K562 (cell line): ENCODE measurements around the gene PNPLA2. TPM values are rescaled to one million over a fixed set of nuclear protein-coding genes. Genes with fewer than 3 reads are reported as not detected.

Experiments
- BCL6 ChIP-seq: fragments of 250-450 bp; sonication (Bioruptor Pico); IDR thresholded peaks from 2 replicates; pipeline ENCODE4 v1.4.0; 2020
- CHCHD3 ChIP-seq: fragments of 250-450 bp; sonication (Bioruptor Pico); IDR thresholded peaks from 2 replicates; pipeline ENCODE4 v2.1.2; 2022; ENCODE audit warnings: mild to moderate bottlenecking
- CTBP1 ChIP-seq: fragments of 450-650 bp; IDR thresholded peaks from 2 replicates; pipeline ENCODE4 v1.6.1; 2016; ENCODE audit warnings: borderline replicate concordance
- EWSR1 ChIP-seq: fragments of 450-650 bp; IDR thresholded peaks from 2 replicates; pipeline ENCODE4 v1.6.1; 2018; ENCODE audit warnings: borderline replicate concordance, mild to moderate bottlenecking, low read depth, moderate library complexity; ENCODE audit not compliant: partially characterized antibody
- FOSL1 ChIP-seq: fragments of 200-800 bp; sonication (Bioruptor generic); conservative IDR thresholded peaks from 2 replicates; pipeline ENCODE4 v1.6.1; 2016; ENCODE audit warnings: missing genetic modification characterization, missing compliant biosample characterization
- FOXK2 ChIP-seq, 2 experiments: fragments of 450-650 bp; IDR thresholded peaks in 1 of 2; conservative IDR thresholded peaks in 1 of 2; 2 replicates each; pipeline ENCODE4 v1.6.1; 2016; ENCODE audit warnings: low read depth in 2 of 2, mild to moderate bottlenecking in 1 of 2
- HMGN3 ChIP-seq: IDR thresholded peaks from 2 replicates; pipeline ENCODE4 v1.6.1; 2011; ENCODE audit warnings: borderline replicate concordance, low read depth, mild to moderate bottlenecking, mixed read lengths, low read length; ENCODE audit not compliant: insufficient read length; ENCODE audit errors: extremely low read depth
- PPARD ChIP-seq: fragments of 250-450 bp; sonication (Bioruptor Pico); IDR thresholded peaks from 2 replicates; pipeline ENCODE4 v1.8.0; 2022; ENCODE audit warnings: inconsistent platforms, mild to moderate bottlenecking, moderate library complexity
- RBBP5 ChIP-seq: fragments of 200-600 bp; sonication (generic); IDR thresholded peaks from 2 replicates; pipeline ENCODE4 v1.6.1; 2012; ENCODE audit warnings: borderline replicate concordance, mild to moderate bottlenecking, low read length, control low read depth, inconsistent platforms; ENCODE audit not compliant: insufficient read depth, poor library complexity, severe bottlenecking
- RFX5 ChIP-seq: IDR thresholded peaks from 2 replicates; pipeline ENCODE4 v1.6.1; 2011; ENCODE audit warnings: low read depth, mild to moderate bottlenecking, improper control_type of control experiment, low read length
- SNRNP70 ChIP-seq: fragments of 200-400 bp; formaldehyde crosslinking; optimal IDR thresholded peaks from 2 replicates; pipeline ENCODE3; 2017; ENCODE audit warnings: low read depth, low read length
- TEAD4 ChIP-seq, 2 experiments: sonication (generic) in 1 of 2; formaldehyde crosslinking in 1 of 2; IDR thresholded peaks; 2 replicates each; pipeline versions ENCODE4 v1.6.1 to v1.8.0; 2012 to 2022; ENCODE audit warnings: borderline replicate concordance in 1 of 2, inconsistent platforms in 1 of 2, low read length in 1 of 2, mild to moderate bottlenecking in 1 of 2, missing genetic modification reagents in 1 of 2
- ZNF175 ChIP-seq: fragments of 200-800 bp; sonication (Bioruptor generic); IDR thresholded peaks from 2 replicates; pipeline ENCODE4 v1.6.1; 2016; ENCODE audit warnings: low read depth, mild to moderate bottlenecking, missing genetic modification characterization, missing compliant biosample characterization
- ZNF212 ChIP-seq: fragments of 450-650 bp; formaldehyde crosslinking; IDR thresholded peaks from 2 replicates; pipeline ENCODE4 v1.4.0; 2020; ENCODE audit warnings: mild to moderate bottlenecking
- polyA plus RNA-seq, 8 experiments: library from polyadenylated mRNA; depleted of rRNA in 4 of 8; stranded (reverse) in 5 of 8; unstranded in 3 of 8; fragments of >200 nt; fragmentation: Nextera tagmentation in 2 of 8; fragmentation: Illumina TruSeq in 1 of 8; extraction: Ambion mirVana in 2 of 8; extraction: Trizol in 1 of 8; gene quantifications; 2 replicates each; pipeline versions ENCODE4 v1.2.1 to v1.2.3, GENCODE V29; 2011 to 2014; ENCODE audit warnings: inconsistent platforms in 1 of 8, missing spikeins in 1 of 8
- total RNA-seq, 7 experiments: library from RNA; depleted of rRNA in 6 of 7; stranded (reverse); fragments of >200 nt in 6 of 7; fragmentation: Illumina TruSeq in 2 of 7; extraction: Trizol in 2 of 7; gene quantifications; 2 replicates each; pipeline versions ENCODE4 v1.2.1 to v1.2.3, GENCODE V29; 2011 to 2021; ENCODE audit warnings: low replicate concordance in 1 of 7
- TF ChIP-seq, protein P1 (sequence below): sonication (generic); formaldehyde crosslinking; IDR thresholded peaks from 2 replicates; pipeline ENCODE4 v1.8.0; 2023; ENCODE audit warnings: missing genetic modification reagents, mild to moderate bottlenecking, borderline replicate concordance
- TF ChIP-seq, protein P2 (sequence below): IDR thresholded peaks from 2 replicates; pipeline ENCODE4 v1.6.1; 2016; ENCODE audit warnings: missing genetic modification characterization, missing compliant biosample characterization
- TF ChIP-seq, protein P3 (sequence below), 2 experiments: fragments of 250-450 bp in 1 of 2; fragments of 450-650 bp in 1 of 2; sonication (Bioruptor Pico) in 1 of 2; IDR thresholded peaks; 2 replicates each; pipeline versions ENCODE4 v1.6.1 to v1.8.0; 2016 to 2021; ENCODE audit warnings: mild to moderate bottlenecking in 2 of 2, moderate library complexity in 2 of 2, missing compliant biosample characterization in 1 of 2, missing genetic modification characterization in 1 of 2

PNPLA2 gene
- total and polyA plus RNA-seq, 9 of the 15 experiments (the other 6 are each of a cell fraction or from before 2014, with no cell fraction given), result 0.39 to 87.1 (median 8.4) TPM

GRCh38 chr11:809287-810039 lies 9.3 kb upstream of the PNPLA2 start, which contains the start of gene RPLP2 (continued):
- TF ChIP-seq RFX5, result peak; percentile 72; the same call in 1 of the 2 replicates
- TF ChIP-seq PPARD (CRISPR knock-in tag), result no peak
- peak; percentile 72 for TF ChIP-seq RBBP5
- TF ChIP-seq FOSL1 (tag), result peak; percentile 58
- no peak for TF ChIP-seq EWSR1
- no peak for TF ChIP-seq TEAD4 (IDR thresholded peaks at IDR 0.05; ENCODE audit: low read length)
- TF ChIP-seq TEAD4 (CRISPR knock-in tag; IDR thresholded peaks at IDR 0.05; ENCODE audit: borderline replicate concordance), result no peak
- TF ChIP-seq HMGN3, result peak; percentile 66
- TF ChIP-seq ZNF175 (CRISPR knock-in tag), result 0 out of 2 replicates have a peak, but pooled peaks have one; percentile 33
- TF ChIP-seq FOXK2 (conservative IDR thresholded peaks at IDR 0.05 in 1 of 2, IDR thresholded peaks at IDR 0.05 in 1 of 2; ENCODE audit: low read depth in 2 of 2), result peak; percentile 51 to 70; a peak in 2 of 4 replicates
- TF ChIP-seq, protein P1, sequence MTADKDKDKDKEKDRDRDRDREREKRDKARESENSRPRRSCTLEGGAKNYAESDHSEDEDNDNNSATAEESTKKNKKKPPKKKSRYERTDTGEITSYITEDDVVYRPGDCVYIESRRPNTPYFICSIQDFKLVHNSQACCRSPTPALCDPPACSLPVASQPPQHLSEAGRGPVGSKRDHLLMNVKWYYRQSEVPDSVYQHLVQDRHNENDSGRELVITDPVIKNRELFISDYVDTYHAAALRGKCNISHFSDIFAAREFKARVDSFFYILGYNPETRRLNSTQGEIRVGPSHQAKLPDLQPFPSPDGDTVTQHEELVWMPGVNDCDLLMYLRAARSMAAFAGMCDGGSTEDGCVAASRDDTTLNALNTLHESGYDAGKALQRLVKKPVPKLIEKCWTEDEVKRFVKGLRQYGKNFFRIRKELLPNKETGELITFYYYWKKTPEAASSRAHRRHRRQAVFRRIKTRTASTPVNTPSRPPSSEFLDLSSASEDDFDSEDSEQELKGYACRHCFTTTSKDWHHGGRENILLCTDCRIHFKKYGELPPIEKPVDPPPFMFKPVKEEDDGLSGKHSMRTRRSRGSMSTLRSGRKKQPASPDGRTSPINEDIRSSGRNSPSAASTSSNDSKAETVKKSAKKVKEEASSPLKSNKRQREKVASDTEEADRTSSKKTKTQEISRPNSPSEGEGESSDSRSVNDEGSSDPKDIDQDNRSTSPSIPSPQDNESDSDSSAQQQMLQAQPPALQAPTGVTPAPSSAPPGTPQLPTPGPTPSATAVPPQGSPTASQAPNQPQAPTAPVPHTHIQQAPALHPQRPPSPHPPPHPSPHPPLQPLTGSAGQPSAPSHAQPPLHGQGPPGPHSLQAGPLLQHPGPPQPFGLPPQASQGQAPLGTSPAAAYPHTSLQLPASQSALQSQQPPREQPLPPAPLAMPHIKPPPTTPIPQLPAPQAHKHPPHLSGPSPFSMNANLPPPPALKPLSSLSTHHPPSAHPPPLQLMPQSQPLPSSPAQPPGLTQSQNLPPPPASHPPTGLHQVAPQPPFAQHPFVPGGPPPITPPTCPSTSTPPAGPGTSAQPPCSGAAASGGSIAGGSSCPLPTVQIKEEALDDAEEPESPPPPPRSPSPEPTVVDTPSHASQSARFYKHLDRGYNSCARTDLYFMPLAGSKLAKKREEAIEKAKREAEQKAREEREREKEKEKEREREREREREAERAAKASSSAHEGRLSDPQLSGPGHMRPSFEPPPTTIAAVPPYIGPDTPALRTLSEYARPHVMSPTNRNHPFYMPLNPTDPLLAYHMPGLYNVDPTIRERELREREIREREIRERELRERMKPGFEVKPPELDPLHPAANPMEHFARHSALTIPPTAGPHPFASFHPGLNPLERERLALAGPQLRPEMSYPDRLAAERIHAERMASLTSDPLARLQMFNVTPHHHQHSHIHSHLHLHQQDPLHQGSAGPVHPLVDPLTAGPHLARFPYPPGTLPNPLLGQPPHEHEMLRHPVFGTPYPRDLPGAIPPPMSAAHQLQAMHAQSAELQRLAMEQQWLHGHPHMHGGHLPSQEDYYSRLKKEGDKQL (CRISPR knock-in tag), result no peak
- TF ChIP-seq ZNF212 (CRISPR knock-in tag), result no peak
- no peak for TF ChIP-seq CHCHD3
- no peak for TF ChIP-seq BCL6
- TF ChIP-seq, protein P2, sequence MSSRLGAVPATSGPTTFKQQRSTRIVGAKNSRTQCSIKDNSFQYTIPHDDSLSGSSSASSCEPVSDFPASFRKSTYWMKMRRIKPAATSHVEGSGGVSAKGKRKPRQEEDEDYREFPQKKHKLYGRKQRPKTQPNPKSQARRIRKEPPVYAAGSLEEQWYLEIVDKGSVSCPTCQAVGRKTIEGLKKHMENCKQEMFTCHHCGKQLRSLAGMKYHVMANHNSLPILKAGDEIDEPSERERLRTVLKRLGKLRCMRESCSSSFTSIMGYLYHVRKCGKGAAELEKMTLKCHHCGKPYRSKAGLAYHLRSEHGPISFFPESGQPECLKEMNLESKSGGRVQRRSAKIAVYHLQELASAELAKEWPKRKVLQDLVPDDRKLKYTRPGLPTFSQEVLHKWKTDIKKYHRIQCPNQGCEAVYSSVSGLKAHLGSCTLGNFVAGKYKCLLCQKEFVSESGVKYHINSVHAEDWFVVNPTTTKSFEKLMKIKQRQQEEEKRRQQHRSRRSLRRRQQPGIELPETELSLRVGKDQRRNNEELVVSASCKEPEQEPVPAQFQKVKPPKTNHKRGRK (tag), result no peak
- TF ChIP-seq CTBP1, result peak; percentile 68
- TF ChIP-seq SNRNP70, result no peak
- TF ChIP-seq, protein P3, sequence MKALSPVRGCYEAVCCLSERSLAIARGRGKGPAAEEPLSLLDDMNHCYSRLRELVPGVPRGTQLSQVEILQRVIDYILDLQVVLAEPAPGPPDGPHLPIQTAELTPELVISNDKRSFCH (CRISPR knock-in tag; IDR thresholded peaks at IDR 0.05), result no peak
- TF ChIP-seq, protein P3 (tag; IDR thresholded peaks at IDR 0.05), result peak; percentile 95
